Mesenchymal stem cell (in vitro differentiated cells and primary cell): Measurements from ENCODE around the gene SRRD.

ENCODE experiments used
- DNase-seq: peaks from one replicate; pipeline ENCODE4 v3.0.0-alpha.2; 2013
- H2AFZ ChIP-seq: one replicate; pipeline ENCODE4 v1.6.1; 2013; ENCODE audit warnings: low read depth, mild to moderate bottlenecking, control low read depth, inconsistent platforms, low read length, moderate library complexity
- H2AK5ac ChIP-seq: 2 replicates; pipeline ENCODE4 v1.6.1; 2013; ENCODE audit warnings: low read length, moderate library complexity, mild to moderate bottlenecking, inconsistent platforms; ENCODE audit not compliant: severe bottlenecking
- H2BK120ac ChIP-seq: one replicate; pipeline ENCODE4 v1.6.1; 2013; ENCODE audit warnings: low read depth, mild to moderate bottlenecking, inconsistent platforms, low read length, moderate library complexity
- H2BK12ac ChIP-seq, 2 experiments: one replicate each; pipeline ENCODE4 v1.6.1; 2013; ENCODE audit warnings: inconsistent platforms in 2 of 2, low read length in 2 of 2, mild to moderate bottlenecking in 2 of 2, moderate library complexity in 2 of 2, control low read depth in 1 of 2
- H2BK15ac ChIP-seq: one replicate; pipeline ENCODE4 v1.6.1; 2013; ENCODE audit warnings: mild to moderate bottlenecking, low read depth, inconsistent platforms; ENCODE audit not compliant: poor library complexity, severe bottlenecking
- H2BK5ac ChIP-seq: 2 replicates; pipeline ENCODE4 v1.6.1; 2013; ENCODE audit warnings: low read depth, mild to moderate bottlenecking, low read length, control low read depth, inconsistent platforms; ENCODE audit not compliant: poor library complexity, severe bottlenecking
- H3K14ac ChIP-seq, 2 experiments: one replicate each; pipeline ENCODE4 v1.6.1; 2013; ENCODE audit warnings: inconsistent platforms in 2 of 2, low read length in 2 of 2, control low read depth in 1 of 2, mild to moderate bottlenecking in 1 of 2, moderate library complexity in 1 of 2
- H3K18ac ChIP-seq, 2 experiments: one replicate each; pipeline ENCODE4 v1.6.1; 2013; ENCODE audit warnings: inconsistent platforms in 2 of 2, low read length in 2 of 2, control low read depth in 1 of 2, low read depth in 1 of 2, mild to moderate bottlenecking in 1 of 2
- H3K23ac ChIP-seq, 2 experiments: one replicate each; pipeline ENCODE4 v1.6.1; 2013; ENCODE audit warnings: inconsistent platforms in 2 of 2, low read length in 2 of 2, mild to moderate bottlenecking in 2 of 2, moderate library complexity in 2 of 2, control low read depth in 1 of 2
- H3K27ac ChIP-seq: 2 replicates; pipeline ENCODE4 v1.5.1; 2013; ENCODE audit warnings: mild to moderate bottlenecking, moderate library complexity, low read length, control low read depth, inconsistent platforms; ENCODE audit not compliant: poor library complexity, severe bottlenecking
- H3K27me3 ChIP-seq, 2 experiments: 2 replicates each; pipeline versions ENCODE4 v1.6.1 to v1.7.0; 2013; ENCODE audit warnings: low read length in 2 of 2, mild to moderate bottlenecking in 2 of 2, moderate library complexity in 2 of 2, control low read depth in 1 of 2, inconsistent platforms in 1 of 2; ENCODE audit not compliant: control insufficient read depth in 1 of 2, insufficient read depth in 1 of 2
- H3K36me3 ChIP-seq, 2 experiments: 2 replicates each; pipeline versions ENCODE4 v1.6.1 to v1.7.0; 2013; ENCODE audit warnings: low read length in 2 of 2, control low read depth in 1 of 2, inconsistent platforms in 1 of 2, low read depth in 1 of 2, mild to moderate bottlenecking in 1 of 2; ENCODE audit not compliant: insufficient read depth in 2 of 2, control insufficient read depth in 1 of 2
- H3K4ac ChIP-seq, 2 experiments: one replicate each; pipeline ENCODE4 v1.6.1; 2013; ENCODE audit warnings: inconsistent platforms in 2 of 2, low read length in 2 of 2, mild to moderate bottlenecking in 2 of 2, moderate library complexity in 2 of 2, control low read depth in 1 of 2, low read depth in 1 of 2
- H3K4me1 ChIP-seq: 2 replicates; pipeline ENCODE4 v1.6.1; 2013; ENCODE audit warnings: low read depth, low read length, control low read depth; ENCODE audit not compliant: control insufficient read depth, insufficient read depth
- H3K4me2 ChIP-seq: 2 replicates; pipeline ENCODE4 v1.6.1; 2013; ENCODE audit warnings: low read length, mild to moderate bottlenecking, inconsistent platforms; ENCODE audit not compliant: poor library complexity, severe bottlenecking
- H3K4me3 ChIP-seq, 2 experiments: 2 replicates each; pipeline versions ENCODE4 v1.5.1 to v1.7.0; 2013; ENCODE audit warnings: low read length in 2 of 2, mild to moderate bottlenecking in 2 of 2, control low read depth in 1 of 2, low read depth in 1 of 2; ENCODE audit not compliant: insufficient read depth in 1 of 2
- H3K79me1 ChIP-seq: replicated peaks from 2 replicates; pipeline ENCODE4 v1.6.1; 2013; ENCODE audit warnings: mild to moderate bottlenecking, control low read depth, low read length, inconsistent platforms; ENCODE audit not compliant: poor library complexity, severe bottlenecking
- H3K9ac ChIP-seq: 2 replicates; pipeline ENCODE4 v1.7.0; 2013; ENCODE audit warnings: mild to moderate bottlenecking, low read length, moderate library complexity
- H3K9me3 ChIP-seq: 2 replicates; pipeline ENCODE4 v1.7.0; 2013; ENCODE audit warnings: mild to moderate bottlenecking, low read length; ENCODE audit not compliant: control insufficient read depth
- H4K8ac ChIP-seq: one replicate; pipeline ENCODE4 v1.6.1; 2013; ENCODE audit warnings: inconsistent platforms, mild to moderate bottlenecking, low read length, moderate library complexity
- H4K91ac ChIP-seq: one replicate; pipeline ENCODE4 v1.6.1; 2013; ENCODE audit warnings: mild to moderate bottlenecking, low read length, inconsistent platforms
- WGBS: methylation state at CpG from one replicate; pipeline ENCODE4 v1.1.7; 2013; ENCODE audit warnings: mixed read lengths; 5-methylcytosine and 5-hydroxymethylcytosine counted together

The SRRD gene

GRCh38 chr22:26487996-26488395, 4.3 kb downstream of the SRRD start:
- Histone ChIP-seq H3K4me3 (no peak overlapping the region), H3K9me3 (no peaks in the 10 kb centered on the region)
- 81% methylated on average over 3 of the region's 3 CpGs for WGBS

GRCh38 chr22:26489447-26490036, 5.9 kb downstream of the SRRD start:
- no peak overlapping the region for H2BK12ac ChIP-seq
- H3K9me3 ChIP-seq, result no peaks in the 10 kb centered on the region
- WGBS, result 100% methylated on average over 3 of the region's 4 CpGs
- H3K18ac ChIP-seq, result no peak overlapping the region
- peaks cover 6% of the 10 kb centered on the region for H3K4me1 ChIP-seq
- H4K91ac ChIP-seq, result no peak overlapping the region
- H3K27me3 ChIP-seq, result no peaks in the 10 kb centered on the region
- no peak overlapping the region for H4K8ac ChIP-seq
- H3K79me1 ChIP-seq, result peaks cover 26% of the 10 kb centered on the region
- H3K27ac ChIP-seq, result no peak overlapping the region
- H2AK5ac ChIP-seq, result no peak overlapping the region
- no peak overlapping the region for H3K23ac ChIP-seq
- no peak overlapping the region for H2BK15ac ChIP-seq
- H3K4me2 ChIP-seq, result no peak overlapping the region
- H2AFZ ChIP-seq, result no peak overlapping the region
- H3K36me3 ChIP-seq, result peaks cover 26 to 71% of the 10 kb centered on the region in 2 experiments
- no peak overlapping the region for H2BK5ac ChIP-seq
- H3K4me3 ChIP-seq, result no peak overlapping the region
- DNase-seq, result no peak
- no peak overlapping the region for H2BK120ac ChIP-seq
- no peak overlapping the region for H3K4ac ChIP-seq
- no peak overlapping the region for H3K9ac ChIP-seq
- no peak overlapping the region for H3K14ac ChIP-seq

More at GRCh38 chr22:26487996-26488395, 4.3 kb downstream of the SRRD start:
- Histone ChIP-seq H2AK5ac (no peak overlapping the region), H2BK15ac (no peak overlapping the region), H3K4me2 (no peak overlapping the region), H3K79me1 (peaks cover 30% of the 10 kb centered on the region), H3K14ac (no peak overlapping the region), H3K27ac (no peak overlapping the region), H2BK5ac (no peak overlapping the region), H3K4me1 (peaks cover 6% of the 10 kb centered on the region), H3K9ac (no peak overlapping the region), H4K8ac (no peak overlapping the region), H3K4ac (no peak overlapping the region), H4K91ac (no peak overlapping the region), H3K23ac (no peak overlapping the region), H3K27me3 (no peaks in the 10 kb centered on the region), H2AFZ (no peak overlapping the region), H3K18ac (no peak overlapping the region), H3K36me3 (peaks cover 18 to 55% of the 10 kb centered on the region in 2 experiments), H2BK12ac (no peak overlapping the region), H2BK120ac (no peak overlapping the region)
- DNase-seq, result no peak

GRCh38 chr22:26492220-26492619, 8.5 kb downstream of the SRRD start:
- Histone ChIP-seq H3K27ac (no peak overlapping the region), H3K9me3 (no peaks in the 10 kb centered on the region), H2BK12ac (no peak overlapping the region), H2AK5ac (no peak overlapping the region), H3K36me3 (peaks cover 47 to 93% of the 10 kb centered on the region in 2 experiments), H2BK120ac (no peak overlapping the region), H2BK5ac (no peak overlapping the region), H4K91ac (no peak overlapping the region), H3K9ac (no peak overlapping the region), H3K4ac (no peak overlapping the region), H3K4me2 (no peak overlapping the region), H3K23ac (no peak overlapping the region), H3K4me1 (peaks cover 3% of the 10 kb centered on the region), H3K4me3 (no peak overlapping the region), H3K18ac (no peak overlapping the region), H2AFZ (no peak overlapping the region), H2BK15ac (no peak overlapping the region), H3K79me1 (peaks cover 35% of the 10 kb centered on the region), H4K8ac (peak overlapping the region; percentile 45), H3K27me3 (no peaks in the 10 kb centered on the region), H3K14ac (no peak overlapping the region)
- no peak for DNase-seq
- 98% methylated on average over 8 of the region's 9 CpGs for WGBS

- Histone ChIP-seq H4K8ac (no peak overlapping the region), H3K36me3 (peaks cover 55 to 90% of the 10 kb centered on the region in 2 experiments), H3K4me3 (no peak overlapping the region), H4K91ac (no peak overlapping the region), H3K14ac (no peak overlapping the region), H2AFZ (no peak overlapping the region), H3K27me3 (no peaks in the 10 kb centered on the region), H3K23ac (no peak overlapping the region), H2BK15ac (no peak overlapping the region), H2BK120ac (no peak overlapping the region), H3K79me1 (peaks cover 32% of the 10 kb centered on the region), H2BK5ac (no peak overlapping the region), H3K4ac (no peak overlapping the region), H3K4me1 (peaks cover 3% of the 10 kb centered on the region), H3K27ac (peak overlapping the region; percentile 53), H3K9ac (no peak overlapping the region), H2BK12ac (no peak overlapping the region), H3K18ac (no peak overlapping the region), H3K4me2 (no peak overlapping the region), H3K9me3 (no peaks in the 10 kb centered on the region), H2AK5ac (peak overlapping the region; percentile 71)
- DNase-seq, result no peak
Measured at GRCh38 chr22:26494506-26494905, 10.8 kb downstream of the SRRD start.
